ENCODE results near the gene BEST1. TPM values are rescaled to one million over a fixed set of nuclear protein-coding genes. Genes with fewer than 3 reads are reported as not detected.
A peak's percentile ranks its signal among the peaks of the same experiment; 100 is the strongest.

Gene BEST1
- total and polyA plus RNA-seq, 2 of the 13 experiments (the other 11 are each of a cell fraction or from before 2014, with no cell fraction given) = 0.09 to 0.65 TPM

DNA sequence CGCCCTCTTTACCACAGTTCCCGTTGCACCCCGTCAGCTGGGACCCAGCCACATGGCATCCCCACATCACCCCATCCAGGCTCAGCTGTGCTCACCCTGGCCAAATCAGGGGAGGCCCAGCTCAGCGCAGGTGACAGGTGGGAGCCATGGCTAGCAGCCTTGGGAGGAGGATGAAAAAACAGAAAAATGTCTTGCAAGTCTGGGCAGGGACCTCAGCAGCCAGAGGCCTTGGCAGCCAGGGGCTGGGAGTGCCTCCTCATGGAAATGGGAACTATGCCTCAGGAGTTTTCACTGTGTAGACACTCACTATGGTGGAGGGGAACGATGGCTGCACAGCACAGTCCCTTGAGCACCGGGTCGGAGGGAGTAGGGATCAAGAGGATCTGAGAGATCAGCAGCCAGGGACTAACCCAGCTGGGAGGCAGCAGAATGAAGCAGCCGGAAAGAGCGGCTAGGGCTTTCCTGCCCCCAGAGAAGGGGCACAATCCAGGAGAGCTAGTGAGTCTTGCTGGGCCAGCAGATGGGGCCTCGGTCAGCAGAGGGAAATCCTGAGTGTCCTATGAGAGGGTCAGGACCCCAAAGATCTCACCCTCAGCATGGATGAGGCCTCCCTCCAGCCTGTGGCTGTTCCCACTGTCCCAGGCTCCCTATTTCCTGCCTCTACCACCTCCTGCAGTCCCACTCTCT, 23.5 kb downstream of the BEST1 start (continued):
- TF ChIP-seq, protein P1, sequence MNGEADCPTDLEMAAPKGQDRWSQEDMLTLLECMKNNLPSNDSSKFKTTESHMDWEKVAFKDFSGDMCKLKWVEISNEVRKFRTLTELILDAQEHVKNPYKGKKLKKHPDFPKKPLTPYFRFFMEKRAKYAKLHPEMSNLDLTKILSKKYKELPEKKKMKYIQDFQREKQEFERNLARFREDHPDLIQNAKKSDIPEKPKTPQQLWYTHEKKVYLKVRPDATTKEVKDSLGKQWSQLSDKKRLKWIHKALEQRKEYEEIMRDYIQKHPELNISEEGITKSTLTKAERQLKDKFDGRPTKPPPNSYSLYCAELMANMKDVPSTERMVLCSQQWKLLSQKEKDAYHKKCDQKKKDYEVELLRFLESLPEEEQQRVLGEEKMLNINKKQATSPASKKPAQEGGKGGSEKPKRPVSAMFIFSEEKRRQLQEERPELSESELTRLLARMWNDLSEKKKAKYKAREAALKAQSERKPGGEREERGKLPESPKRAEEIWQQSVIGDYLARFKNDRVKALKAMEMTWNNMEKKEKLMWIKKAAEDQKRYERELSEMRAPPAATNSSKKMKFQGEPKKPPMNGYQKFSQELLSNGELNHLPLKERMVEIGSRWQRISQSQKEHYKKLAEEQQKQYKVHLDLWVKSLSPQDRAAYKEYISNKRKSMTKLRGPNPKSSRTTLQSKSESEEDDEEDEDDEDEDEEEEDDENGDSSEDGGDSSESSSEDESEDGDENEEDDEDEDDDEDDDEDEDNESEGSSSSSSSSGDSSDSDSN (CRISPR knock-in tag; IDR thresholded peaks at IDR 0.05) = peak; percentile 50; the same call in 1 of the 2 replicates
- TF ChIP-seq KDM1A (CRISPR knock-in tag; IDR thresholded peaks at IDR 0.05) (no peak), MTF2 (CRISPR knock-in tag; IDR thresholded peaks at IDR 0.05; ENCODE audit: borderline replicate concordance) (0 out of 2 replicates have a peak, but pooled peaks have one; percentile 53), ZNF670 (CRISPR knock-in tag; IDR thresholded peaks at IDR 0.05; ENCODE audit: borderline replicate concordance) (peak; percentile 53), CHD4 (IDR thresholded peaks at IDR 0.05; ENCODE audit: borderline replicate concordance, low read length) (no peak), SSRP1 (CRISPR knock-in tag; IDR thresholded peaks at IDR 0.05) (peak; percentile 83; the same call in 1 of the 2 replicates), SALL1 (CRISPR knock-in tag; IDR thresholded peaks at IDR 0.05) (peak; percentile 59; the same call in 1 of the 2 replicates), SIX1 (CRISPR knock-in tag; IDR thresholded peaks at IDR 0.05; ENCODE audit: borderline replicate concordance) (no peak), ATF7-NPFF (CRISPR knock-in tag; IDR thresholded peaks at IDR 0.05; ENCODE audit: low read depth) (peak; percentile 38; the same call in 1 of the 2 replicates), ASH2L (IDR thresholded peaks at IDR 0.05; ENCODE audit: insufficient read length, low read depth, low read length) (peak; percentile 50), SPEN (CRISPR knock-in tag; IDR thresholded peaks at IDR 0.05; ENCODE audit: low read depth) (0 out of 2 replicates have a peak, but pooled peaks have one; percentile 16), MYC (CRISPR knock-in tag; IDR thresholded peaks at IDR 0.05; ENCODE audit: borderline replicate concordance) (peak; percentile 75; the same call in 1 of the 2 replicates), SP4 (CRISPR knock-in tag; IDR thresholded peaks at IDR 0.05) (peak; percentile 49; the same call in 1 of the 2 replicates), ZNF547 (CRISPR knock-in tag; IDR thresholded peaks at IDR 0.05) (0 out of 2 replicates have a peak, but pooled peaks have one; percentile 44), ZNF33A (CRISPR knock-in tag; IDR thresholded peaks at IDR 0.05; ENCODE audit: borderline replicate concordance) (no peak), ETV5 (CRISPR knock-in tag; IDR thresholded peaks at IDR 0.05; ENCODE audit: borderline replicate concordance) (no peak)
- TF ChIP-seq, protein P2, sequence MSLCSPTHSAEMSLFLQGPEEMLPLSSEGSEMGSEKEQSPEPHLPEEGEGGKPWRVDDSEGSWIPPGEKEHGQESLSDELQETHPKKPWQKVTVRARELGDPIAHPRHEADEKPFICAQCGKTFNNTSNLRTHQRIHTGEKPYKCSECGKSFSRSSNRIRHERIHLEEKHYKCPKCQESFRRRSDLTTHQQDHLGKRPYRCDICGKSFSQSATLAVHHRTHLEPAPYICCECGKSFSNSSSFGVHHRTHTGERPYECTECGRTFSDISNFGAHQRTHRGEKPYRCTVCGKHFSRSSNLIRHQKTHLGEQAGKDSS (CRISPR knock-in tag; IDR thresholded peaks at IDR 0.05; ENCODE audit: borderline replicate concordance, low read depth) = 0 out of 2 replicates have a peak, but pooled peaks have one; percentile 30
- TF ChIP-seq, protein P3, sequence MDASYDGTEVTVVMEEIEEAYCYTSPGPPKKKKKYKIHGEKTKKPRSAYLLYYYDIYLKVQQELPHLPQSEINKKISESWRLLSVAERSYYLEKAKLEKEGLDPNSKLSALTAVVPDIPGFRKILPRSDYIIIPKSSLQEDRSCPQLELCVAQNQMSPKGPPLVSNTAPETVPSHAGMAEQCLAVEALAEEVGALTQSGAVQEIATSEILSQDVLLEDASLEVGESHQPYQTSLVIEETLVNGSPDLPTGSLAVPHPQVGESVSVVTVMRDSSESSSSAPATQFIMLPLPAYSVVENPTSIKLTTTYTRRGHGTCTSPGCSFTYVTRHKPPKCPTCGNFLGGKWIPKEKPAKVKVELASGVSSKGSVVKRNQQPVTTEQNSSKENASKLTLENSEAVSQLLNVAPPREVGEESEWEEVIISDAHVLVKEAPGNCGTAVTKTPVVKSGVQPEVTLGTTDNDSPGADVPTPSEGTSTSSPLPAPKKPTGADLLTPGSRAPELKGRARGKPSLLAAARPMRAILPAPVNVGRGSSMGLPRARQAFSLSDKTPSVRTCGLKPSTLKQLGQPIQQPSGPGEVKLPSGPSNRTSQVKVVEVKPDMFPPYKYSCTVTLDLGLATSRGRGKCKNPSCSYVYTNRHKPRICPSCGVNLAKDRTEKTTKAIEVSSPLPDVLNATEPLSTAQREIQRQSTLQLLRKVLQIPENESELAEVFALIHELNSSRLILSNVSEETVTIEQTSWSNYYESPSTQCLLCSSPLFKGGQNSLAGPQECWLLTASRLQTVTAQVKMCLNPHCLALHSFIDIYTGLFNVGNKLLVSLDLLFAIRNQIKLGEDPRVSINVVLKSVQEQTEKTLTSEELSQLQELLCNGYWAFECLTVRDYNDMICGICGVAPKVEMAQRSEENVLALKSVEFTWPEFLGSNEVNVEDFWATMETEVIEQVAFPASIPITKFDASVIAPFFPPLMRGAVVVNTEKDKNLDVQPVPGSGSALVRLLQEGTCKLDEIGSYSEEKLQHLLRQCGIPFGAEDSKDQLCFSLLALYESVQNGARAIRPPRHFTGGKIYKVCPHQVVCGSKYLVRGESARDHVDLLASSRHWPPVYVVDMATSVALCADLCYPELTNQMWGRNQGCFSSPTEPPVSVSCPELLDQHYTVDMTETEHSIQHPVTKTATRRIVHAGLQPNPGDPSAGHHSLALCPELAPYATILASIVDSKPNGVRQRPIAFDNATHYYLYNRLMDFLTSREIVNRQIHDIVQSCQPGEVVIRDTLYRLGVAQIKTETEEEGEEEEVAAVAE (CRISPR knock-in tag; IDR thresholded peaks at IDR 0.05; ENCODE audit: borderline replicate concordance) = no peak
- TF ChIP-seq, protein P4, sequence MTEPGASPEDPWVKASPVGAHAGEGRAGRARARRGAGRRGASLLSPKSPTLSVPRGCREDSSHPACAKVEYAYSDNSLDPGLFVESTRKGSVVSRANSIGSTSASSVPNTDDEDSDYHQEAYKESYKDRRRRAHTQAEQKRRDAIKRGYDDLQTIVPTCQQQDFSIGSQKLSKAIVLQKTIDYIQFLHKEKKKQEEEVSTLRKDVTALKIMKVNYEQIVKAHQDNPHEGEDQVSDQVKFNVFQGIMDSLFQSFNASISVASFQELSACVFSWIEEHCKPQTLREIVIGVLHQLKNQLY (CRISPR knock-in tag; IDR thresholded peaks at IDR 0.05) = no peak
- TF ChIP-seq, protein P5, sequence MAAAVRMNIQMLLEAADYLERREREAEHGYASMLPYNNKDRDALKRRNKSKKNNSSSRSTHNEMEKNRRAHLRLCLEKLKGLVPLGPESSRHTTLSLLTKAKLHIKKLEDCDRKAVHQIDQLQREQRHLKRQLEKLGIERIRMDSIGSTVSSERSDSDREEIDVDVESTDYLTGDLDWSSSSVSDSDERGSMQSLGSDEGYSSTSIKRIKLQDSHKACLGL (CRISPR knock-in tag; IDR thresholded peaks at IDR 0.05) = peak; percentile 48; the same call in 1 of the 2 replicates
